IMR-90 (cell line): Measurements from ENCODE around the gene IGSF22. TPM values are rescaled to one million over a fixed set of nuclear protein-coding genes. Genes with fewer than 3 reads are reported as not detected.

Source experiments
- ATAC-seq: fragments of 200-7000 bp; cut with Tn5 transposase; 2 replicates; pipeline ENCODE4 v1.9.1; 2020; ENCODE audit warnings: low read depth, mild to moderate bottlenecking, moderate library complexity
- BruUV-seq: library from RNA; stranded (reverse); fragments of 400-500 nt; replicated peaks from 2 replicates; lab custom pipeline; 2021; lab: Mats Ljungman, UMichigan
- CTCF ChIA-PET: fragments of 300-600 bp; formaldehyde crosslinking; extraction: SDS; loops from one replicate; lab custom pipeline; 2021; ENCODE audit warnings: antibody characterized with exemption; lab: Yijun Ruan, JAX
- POLR2A ChIA-PET: fragments of 300-600 bp; sonication (Branson Sonifier 250); formaldehyde crosslinking; loops from one replicate; lab custom pipeline; 2022; ENCODE audit warnings: antibody characterized with exemption; ENCODE audit not compliant: unreplicated experiment; lab: Charles Lee
- DNase-seq: peaks from one replicate; pipeline ENCODE4 v3.0.0; 2013
- H2AFZ ChIP-seq: replicated peaks from 2 replicates; pipeline ENCODE3; 2013; ENCODE audit warnings: low read length, mild to moderate bottlenecking; ENCODE audit not compliant: poor library complexity
- H2AK5ac ChIP-seq: 2 replicates; pipeline ENCODE4 v1.6.1; 2013; ENCODE audit warnings: low read depth, low read length, inconsistent platforms
- H2AK9ac ChIP-seq: replicated peaks from 2 replicates; pipeline ENCODE3; 2013; ENCODE audit warnings: mild to moderate bottlenecking, low read depth, low read length, moderate library complexity; ENCODE audit not compliant: poor library complexity
- H2BK120ac ChIP-seq: 2 replicates; pipeline ENCODE4 v1.6.1; 2013; ENCODE audit warnings: low read depth, low read length, inconsistent platforms
- H2BK15ac ChIP-seq: 3 replicates; pipeline ENCODE4 v1.6.1; 2013; ENCODE audit warnings: low read depth, low read length, inconsistent platforms
- H2BK20ac ChIP-seq: 2 replicates; pipeline ENCODE4 v1.6.1; 2013; ENCODE audit warnings: low read depth, mild to moderate bottlenecking, inconsistent platforms, low read length, moderate library complexity
- H2BK5ac ChIP-seq: 2 replicates; pipeline ENCODE4 v1.6.1; 2013; ENCODE audit warnings: mild to moderate bottlenecking, low read depth, low read length, inconsistent platforms; ENCODE audit not compliant: poor library complexity, severe bottlenecking
- H3K14ac ChIP-seq: replicated peaks from 2 replicates; pipeline ENCODE4 v1.6.1; 2013; ENCODE audit warnings: low read depth, low read length, inconsistent platforms
- H3K18ac ChIP-seq: 2 replicates; pipeline ENCODE4 v1.6.1; 2013; ENCODE audit warnings: low read depth, low read length, control low read depth
- H3K23ac ChIP-seq: 2 replicates; pipeline ENCODE4 v1.6.1; 2013; ENCODE audit warnings: low read depth, low read length, inconsistent platforms
- H3K27ac ChIP-seq: 2 replicates; pipeline ENCODE4 v1.5.1; 2013; ENCODE audit warnings: mild to moderate bottlenecking, control low read depth, low read length; ENCODE audit not compliant: insufficient read depth
- H3K27me3 ChIP-seq: 2 replicates; pipeline ENCODE4 v1.6.1; 2013; ENCODE audit warnings: low read length; ENCODE audit not compliant: control insufficient read depth, insufficient read depth
- H3K36me3 ChIP-seq: 2 replicates; pipeline ENCODE4 v1.6.1; 2013; ENCODE audit warnings: low read length, mixed read lengths; ENCODE audit not compliant: control insufficient read depth, insufficient read depth
- H3K4ac ChIP-seq: 2 replicates; pipeline ENCODE4 v1.6.1; 2013; ENCODE audit warnings: low read depth, low read length, inconsistent platforms
- H3K4me1 ChIP-seq: 2 replicates; pipeline ENCODE4 v1.6.1; 2013; ENCODE audit warnings: low read length, mixed read lengths; ENCODE audit not compliant: control insufficient read depth, insufficient read depth
- H3K4me2 ChIP-seq: 2 replicates; pipeline ENCODE4 v1.6.1; 2013; ENCODE audit warnings: low read depth, mild to moderate bottlenecking, control low read depth, low read length, moderate library complexity
- H3K4me3 ChIP-seq: 2 replicates; pipeline ENCODE4 v1.5.1; 2013; ENCODE audit warnings: low read depth, mild to moderate bottlenecking, control low read depth, low read length, moderate library complexity; ENCODE audit not compliant: insufficient read depth
- H3K56ac ChIP-seq: 2 replicates; pipeline ENCODE4 v1.6.1; 2013; ENCODE audit warnings: low read length, inconsistent platforms; ENCODE audit not compliant: insufficient read depth; ENCODE audit errors: extremely low read depth
- H3K79me1 ChIP-seq, 2 experiments: 2 replicates each; pipeline ENCODE4 v1.6.1; 2013; ENCODE audit warnings: low read length in 2 of 2, inconsistent platforms in 1 of 2, low read depth in 1 of 2
- H3K9ac ChIP-seq: 2 replicates; pipeline ENCODE4 v1.6.1; 2013; ENCODE audit warnings: low read depth, low read length, control low read depth
- H3K9me1 ChIP-seq: 2 replicates; pipeline ENCODE4 v1.6.1; 2013; ENCODE audit warnings: low read length, inconsistent platforms; ENCODE audit not compliant: insufficient read depth
- H3K9me3 ChIP-seq: 2 replicates; pipeline ENCODE4 v1.6.1; 2013; ENCODE audit warnings: low read length; ENCODE audit not compliant: control insufficient read depth, insufficient read depth
- H4K20me1 ChIP-seq: 2 replicates; pipeline ENCODE4 v1.6.1; 2013; ENCODE audit warnings: low read length, inconsistent platforms; ENCODE audit not compliant: insufficient read depth
- H4K5ac ChIP-seq: 2 replicates; pipeline ENCODE4 v1.6.1; 2013; ENCODE audit warnings: mild to moderate bottlenecking, low read depth, low read length, control low read depth
- H4K8ac ChIP-seq, 2 experiments: 2 replicates each; pipeline ENCODE4 v1.6.1; 2013; ENCODE audit warnings: low read depth in 2 of 2, low read length in 2 of 2, control low read depth in 1 of 2, inconsistent platforms in 1 of 2
- H4K91ac ChIP-seq: 2 replicates; pipeline ENCODE4 v1.6.1; 2013; ENCODE audit warnings: low read depth, low read length, inconsistent platforms; ENCODE audit not compliant: insufficient read depth
- BHLHE40 ChIP-seq: fragments of 150-350 bp; IDR thresholded peaks from 2 replicates; pipeline ENCODE4 v1.6.1; 2016; ENCODE audit warnings: mild to moderate bottlenecking, low read depth, low read length
- CEBPB ChIP-seq: IDR thresholded peaks from 2 replicates; pipeline ENCODE4 v1.6.1; 2012; ENCODE audit warnings: low read depth, low read length, improper control_type of control experiment
- CHD1 ChIP-seq: IDR thresholded peaks from 2 replicates; pipeline ENCODE4 v1.6.1; 2012; ENCODE audit warnings: low read depth, low read length, improper control_type of control experiment
- CTCF ChIP-seq: conservative IDR thresholded peaks from 2 replicates; pipeline ENCODE4 v1.5.1; 2012; ENCODE audit warnings: mild to moderate bottlenecking, low read depth, low read length, improper control_type of control experiment
- ELK1 ChIP-seq: fragments of 150-350 bp; IDR thresholded peaks from 2 replicates; pipeline ENCODE4 v1.6.1; 2016; ENCODE audit warnings: low read depth, mild to moderate bottlenecking, low read length, moderate library complexity, borderline replicate concordance
- FOS ChIP-seq: fragments of 150-350 bp; IDR thresholded peaks from 2 replicates; pipeline ENCODE4 v1.6.1; 2016; ENCODE audit warnings: low read depth, low read length
- MAFK ChIP-seq: IDR thresholded peaks from 2 replicates; pipeline ENCODE4 v1.6.1; 2012; ENCODE audit warnings: low read depth, low read length, improper control_type of control experiment
- MAZ ChIP-seq: IDR thresholded peaks from 2 replicates; pipeline ENCODE4 v1.6.1; 2012; ENCODE audit warnings: low read depth, mild to moderate bottlenecking, low read length, improper control_type of control experiment, moderate library complexity, borderline replicate concordance
- MXI1 ChIP-seq: IDR thresholded peaks from 2 replicates; pipeline ENCODE4 v1.6.1; 2012; ENCODE audit warnings: low read depth, mild to moderate bottlenecking, low read length, moderate library complexity, borderline replicate concordance
- NFE2L2 ChIP-seq: fragments of 150-350 bp; IDR thresholded peaks from 2 replicates; pipeline ENCODE4 v1.6.1; 2016; ENCODE audit warnings: low read depth, mild to moderate bottlenecking, low read length
- POLR2A ChIP-seq: IDR thresholded peaks from 2 replicates; pipeline ENCODE4 v1.6.1; 2012; ENCODE audit warnings: mild to moderate bottlenecking, low read depth, low read length
- RAD21 ChIP-seq: IDR thresholded peaks from 2 replicates; pipeline ENCODE4 v1.6.1; 2012; ENCODE audit warnings: low read length, improper control_type of control experiment
- RCOR1 ChIP-seq: IDR thresholded peaks from 2 replicates; pipeline ENCODE4 v1.6.1; 2012; ENCODE audit warnings: mild to moderate bottlenecking, low read length, improper control_type of control experiment; ENCODE audit not compliant: insufficient replicate concordance
- RFX5 ChIP-seq: IDR thresholded peaks from 2 replicates; pipeline ENCODE4 v1.8.0; 2012; ENCODE audit warnings: low read depth, mild to moderate bottlenecking, low read length, moderate library complexity
- SMC3 ChIP-seq: fragments of 150-350 bp; IDR thresholded peaks from 2 replicates; pipeline ENCODE4 v1.6.1; 2016; ENCODE audit warnings: low read depth, mild to moderate bottlenecking, antibody characterized with exemption, low read length, moderate library complexity
- USF2 ChIP-seq: fragments of 150-350 bp; IDR thresholded peaks from 2 replicates; pipeline ENCODE4 v1.6.1; 2017; ENCODE audit warnings: mild to moderate bottlenecking, antibody characterized with exemption, low read length, low read depth
- WGBS, 2 experiments: methylation state at CpG; one replicate each; pipeline versions ENCODE4 v1.1.5 to v1.1.7; 2013; ENCODE audit warnings: missing lambda C conversion rate in 2 of 2; ENCODE audit not compliant: insufficient read length in 1 of 2; ENCODE audit errors: extremely low coverage in 2 of 2; 5-methylcytosine and 5-hydroxymethylcytosine counted together
- dilution Hi-C: fragments of 300-500 bp; cut with HindIII; formaldehyde crosslinking; loops from one replicate; pipeline ENCODE4 v1.14.3; 2018; ENCODE audit warnings: low sequenced_read_pairs; ENCODE audit not compliant: unreplicated experiment
- in situ Hi-C: fragments of 300-500 bp; cut with MboI; formaldehyde crosslinking; loops from 3 replicates; pipeline ENCODE4 v1.14.3; 2019; ENCODE audit warnings: low sequenced_read_pairs, inconsistent platforms, mixed read lengths
- intact Hi-C: fragments of 100-400 bp; cut with micrococcal nuclease; formaldehyde crosslinking; loops from 2 replicates; pipeline ENCODE4 v1.10.0; 2022
- polyA plus RNA-seq, 3 experiments: library from polyadenylated mRNA; depleted of rRNA; stranded (reverse); fragments of >200 nt; gene quantifications; 2 replicates each; pipeline ENCODE4 v1.2.3, GENCODE V29; 2012; ENCODE audit warnings: low replicate concordance in 1 of 3
- total RNA-seq: library from RNA; depleted of rRNA; stranded (reverse); fragments of >200 nt; gene quantifications from 2 replicates; pipeline ENCODE4 v1.2.3, GENCODE V29; 2012

IGSF22 gene
- total and polyA plus RNA-seq, 2 of the 4 experiments (the other 2 are of a cell fraction) = not detected

GRCh38 chr11:18700872-18701271, 25.1 kb downstream of the IGSF22 start:
- Histone ChIP-seq H3K9ac (no peak overlapping the region), H3K9me3 (no peaks in the 10 kb centered on the region), H3K27ac (no peak overlapping the region), H3K14ac (no peak overlapping the region), H3K56ac (no peak overlapping the region), H3K27me3 (peaks cover 23% of the 10 kb centered on the region; the same call in 1 of the 2 replicates), H3K4me3 (no peak overlapping the region), H3K36me3 (no peaks in the 10 kb centered on the region), H2BK5ac (no peak overlapping the region), H2BK120ac (no peak overlapping the region), H4K20me1 (no peaks in the 10 kb centered on the region), H2AK9ac (no peak overlapping the region), H2AK5ac (no peak overlapping the region), H4K8ac (no peak overlapping the region), H4K5ac (no peak overlapping the region), H2AFZ (no peak overlapping the region), H3K4me2 (no peak overlapping the region), H3K18ac (no peak overlapping the region), H2BK20ac (no peak overlapping the region), H3K4ac (no peak overlapping the region), H2BK15ac (no peak overlapping the region), H3K79me1 (no peaks in the 10 kb centered on the region), H3K9me1 (peaks cover 6% of the 10 kb centered on the region; the same call in 1 of the 2 replicates), H4K91ac (no peak overlapping the region), H3K4me1 (peaks cover 4% of the 10 kb centered on the region), H3K23ac (no peak overlapping the region)
- POLR2A ChIA-PET = no interaction called here
- CTCF ChIA-PET = no interaction called here
- dilution Hi-C loops = no loop called here
- no peak for TF ChIP-seq CEBPB
- no peak for TF ChIP-seq CHD1
- TF ChIP-seq RCOR1 = no peak
- no peak for TF ChIP-seq SMC3
- no peak for TF ChIP-seq FOS
- no peak for TF ChIP-seq NFE2L2
- no peak for TF ChIP-seq POLR2A
- no peak for TF ChIP-seq MXI1
- no peak for TF ChIP-seq RFX5
- no peak for TF ChIP-seq BHLHE40
- TF ChIP-seq CTCF = no peak
- no peak for TF ChIP-seq MAFK
- TF ChIP-seq MAZ = no peak
- no peak for TF ChIP-seq RAD21
- no peak for TF ChIP-seq ELK1
- no peak for TF ChIP-seq USF2
- BruUV-seq = no TSS peak
- intact Hi-C loops = no loop called here
- no peak for ATAC-seq
- WGBS, 2 experiments = 100% methylated on average over 1 of the region's 7 CpGs; no CpG with 5 or more reads in 1 of the 2 experiments
- no peak for DNase-seq
- in situ Hi-C loops = no loop called here
